Fibroblast of peridontal ligament (primary cell): Measurements from ENCODE around the gene TRIM24.

Experiments used
- DNase-seq: peaks from one replicate; pipeline ENCODE4 v3.0.0-alpha.2; 2010; ENCODE audit errors: extremely low read depth

TRIM24 gene

DNA sequence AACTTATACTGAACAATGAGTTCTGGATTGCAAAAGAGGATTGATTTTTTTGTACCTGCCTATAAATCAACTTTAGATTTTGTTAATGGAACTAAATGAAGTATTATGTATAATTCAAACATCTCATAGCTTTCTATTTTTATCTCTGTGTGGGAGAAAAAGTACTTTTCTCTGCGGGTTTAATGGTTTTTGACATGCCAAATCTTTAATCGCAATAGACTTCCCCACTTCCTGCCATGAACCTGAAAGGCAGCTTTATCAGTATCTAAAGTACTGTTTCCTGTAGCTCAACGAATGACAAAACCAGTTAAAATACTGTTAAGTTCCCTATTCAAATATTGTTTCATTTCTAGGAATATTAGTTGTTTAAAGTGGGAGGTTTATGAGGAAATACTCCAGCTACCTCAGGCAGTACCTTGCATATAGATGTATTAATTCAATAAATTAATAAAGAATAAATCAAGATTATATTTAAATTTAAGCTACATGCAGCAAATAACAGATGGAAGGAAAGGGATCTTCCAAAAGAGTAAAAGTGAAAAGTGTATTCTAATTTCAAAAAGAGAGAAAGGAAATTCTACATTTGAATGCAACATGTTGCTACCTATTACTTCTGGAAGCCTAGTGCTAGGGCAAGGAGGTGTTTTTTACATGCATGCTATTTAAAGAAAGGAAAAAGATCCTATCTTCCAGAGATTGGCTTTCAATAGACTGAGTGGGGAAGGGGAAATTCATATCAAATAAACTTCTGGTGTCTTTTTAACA, 165.2 kb downstream of the TRIM24 start:
- no peak for DNase-seq

DNA sequence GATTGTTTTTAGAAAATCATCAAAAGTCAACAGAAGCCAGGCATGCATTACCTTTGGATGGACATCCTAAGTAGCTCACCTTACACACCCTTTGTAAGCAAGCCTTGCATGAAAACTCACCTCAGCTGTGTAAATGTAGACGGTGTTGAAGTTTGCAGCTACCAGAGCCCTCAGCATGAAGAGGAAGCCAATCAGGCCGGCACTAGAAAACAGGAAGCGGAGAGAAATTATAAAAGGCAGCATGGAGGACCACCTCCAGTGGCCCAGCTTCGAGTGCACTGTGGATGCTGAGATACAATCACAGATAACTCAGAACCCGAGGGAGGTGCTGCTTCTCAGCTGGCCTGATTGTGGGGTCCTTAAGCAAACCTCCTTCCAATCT, 165.8 kb downstream of the TRIM24 start:
- DNase-seq = no peak

DNA sequence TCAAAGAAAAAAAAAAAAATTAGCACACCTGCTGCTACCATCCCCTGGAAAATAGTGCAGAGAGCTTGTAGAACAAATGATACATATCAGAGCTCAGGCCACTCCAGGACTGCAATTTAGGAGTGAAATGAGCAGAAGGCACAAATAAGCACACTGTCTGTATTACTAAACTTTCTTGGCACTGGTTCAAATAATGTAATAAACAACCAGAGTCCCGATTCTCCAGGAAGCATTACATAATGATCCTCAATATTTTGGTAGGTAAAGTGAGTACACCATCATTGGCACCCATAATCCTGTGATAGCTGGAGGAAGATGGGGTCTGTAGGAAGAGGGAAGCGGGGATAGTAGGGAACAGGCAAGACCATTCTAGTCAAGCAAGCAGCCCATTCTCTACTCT, 166.8 kb downstream of the TRIM24 start:
- DNase-seq = no peak

DNA sequence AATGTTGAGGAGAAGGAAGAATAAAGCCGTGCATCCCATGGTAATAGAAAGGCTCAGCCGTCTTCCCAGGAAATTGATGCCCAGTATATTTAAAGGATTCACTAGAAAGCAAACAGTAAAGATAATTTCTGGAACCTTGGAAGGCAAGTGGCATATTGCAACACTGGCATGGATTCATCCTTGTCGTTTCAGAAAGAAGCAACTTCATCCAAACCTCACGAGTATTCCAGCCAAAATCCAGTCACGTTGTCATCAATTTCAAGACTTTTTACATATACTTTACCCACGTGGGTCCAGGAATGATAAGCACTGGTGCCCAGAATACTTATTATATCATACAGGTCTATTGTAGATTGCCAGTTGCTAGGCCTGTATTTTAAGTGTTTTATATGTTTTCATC, 167.3 kb downstream of the TRIM24 start:
- DNase-seq = no peak

DNA sequence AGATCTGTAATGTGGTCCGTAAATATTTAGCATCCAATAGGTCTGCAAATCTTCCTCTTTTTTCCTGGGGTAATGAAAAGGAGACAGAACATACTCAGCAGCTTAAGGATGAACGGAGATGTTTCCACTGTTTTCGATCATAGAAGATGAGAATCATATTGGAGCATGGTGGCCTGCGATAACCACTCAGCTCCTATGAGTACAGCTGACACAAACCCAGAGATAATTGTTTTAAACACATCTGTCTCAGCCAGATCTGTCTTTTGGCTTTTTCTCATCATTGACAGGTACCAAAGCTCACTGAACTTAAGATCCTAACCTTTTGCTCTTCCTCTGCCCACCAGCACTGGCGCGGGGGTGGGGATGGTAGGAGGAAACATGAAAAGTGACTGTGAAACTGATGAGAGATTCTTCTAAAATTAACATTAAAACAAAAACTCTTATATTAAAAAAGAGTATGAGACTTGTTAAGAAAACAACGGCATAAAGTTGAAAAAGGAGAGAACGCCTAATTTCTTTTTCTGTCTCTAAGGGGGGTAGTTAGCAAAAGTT, 170.1 kb downstream of the TRIM24 start:
- DNase-seq = no peak

DNA sequence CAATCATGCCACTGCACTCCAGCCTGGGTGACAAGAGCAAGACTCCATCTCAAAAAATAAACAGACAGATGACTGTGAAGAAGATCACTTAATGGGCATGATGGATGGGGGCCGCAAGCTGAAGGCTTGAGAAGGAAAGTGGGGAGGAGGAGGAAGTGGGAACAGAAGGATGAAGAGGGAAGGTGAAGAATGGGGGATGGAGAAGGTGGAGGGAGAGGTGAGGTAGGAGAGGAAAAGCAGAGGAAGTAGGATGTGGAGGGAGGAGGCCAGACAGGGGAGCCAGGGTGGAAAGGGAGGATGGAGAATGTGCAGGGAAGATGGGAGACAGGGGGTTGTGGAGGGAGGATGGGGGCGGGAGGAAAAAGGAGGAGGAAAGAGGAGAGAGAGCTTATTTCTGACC, 172.3 kb downstream of the TRIM24 start:
- DNase-seq = no peak

DNA sequence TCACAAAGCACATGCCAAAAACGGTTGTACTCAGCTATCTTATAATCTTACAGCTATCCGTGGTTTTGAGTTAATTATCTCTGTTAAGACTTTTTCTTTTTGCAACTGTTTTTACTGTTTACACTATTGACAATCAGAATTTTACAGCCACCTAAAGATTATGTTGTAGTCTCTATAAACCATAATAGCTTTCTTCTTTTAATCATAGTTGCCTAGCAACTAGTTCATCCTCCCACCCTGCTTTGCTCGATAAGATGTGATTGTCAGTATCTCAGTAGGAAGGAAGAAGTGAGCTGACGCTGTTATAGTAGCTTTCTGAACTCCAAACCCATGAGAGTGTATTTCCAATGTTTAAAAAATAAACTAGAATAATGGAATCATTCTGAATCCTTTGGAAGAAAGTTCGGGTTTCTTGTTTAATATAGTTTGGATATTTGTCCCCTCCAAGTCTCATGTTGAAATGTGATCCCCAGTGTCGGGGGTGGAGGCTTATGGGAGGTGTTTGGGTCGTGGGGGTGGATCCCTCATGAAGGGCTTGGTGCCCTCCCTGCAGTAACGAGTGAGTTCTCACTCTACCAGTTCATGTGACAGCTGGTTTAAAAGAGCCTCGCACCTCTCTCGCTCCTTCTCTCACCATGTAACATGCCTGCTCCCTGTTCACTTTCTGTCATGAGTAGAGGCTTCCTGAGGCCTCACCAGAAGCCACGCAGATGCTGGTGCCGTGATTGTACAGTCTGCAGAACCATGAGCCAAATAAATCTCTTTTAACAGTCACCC, 173.0 kb downstream of the TRIM24 start:
- no peak for DNase-seq
